OCI-LY7 (cell line): Measurements from ENCODE around the gene IL1A.

ENCODE experiments used
- EZH2phosphoT487 ChIP-seq: fragments of 200-600 bp; sonication (generic); IDR thresholded peaks from 2 replicates; pipeline ENCODE4 v1.6.1; 2018; ENCODE audit warnings: low read depth, borderline replicate concordance, mild to moderate bottlenecking, mixed run types, antibody characterized with exemption, low read length, moderate library complexity, mixed read lengths
- TF ChIP-seq, protein P1 (sequence below): fragments of 200-600 bp; sonication (generic); conservative IDR thresholded peaks from 2 replicates; pipeline ENCODE4 v1.5.1; 2014; ENCODE audit warnings: mild to moderate bottlenecking, antibody characterized with exemption, low read length, moderate library complexity, mixed read lengths

- TF ChIP-seq, protein P1, sequence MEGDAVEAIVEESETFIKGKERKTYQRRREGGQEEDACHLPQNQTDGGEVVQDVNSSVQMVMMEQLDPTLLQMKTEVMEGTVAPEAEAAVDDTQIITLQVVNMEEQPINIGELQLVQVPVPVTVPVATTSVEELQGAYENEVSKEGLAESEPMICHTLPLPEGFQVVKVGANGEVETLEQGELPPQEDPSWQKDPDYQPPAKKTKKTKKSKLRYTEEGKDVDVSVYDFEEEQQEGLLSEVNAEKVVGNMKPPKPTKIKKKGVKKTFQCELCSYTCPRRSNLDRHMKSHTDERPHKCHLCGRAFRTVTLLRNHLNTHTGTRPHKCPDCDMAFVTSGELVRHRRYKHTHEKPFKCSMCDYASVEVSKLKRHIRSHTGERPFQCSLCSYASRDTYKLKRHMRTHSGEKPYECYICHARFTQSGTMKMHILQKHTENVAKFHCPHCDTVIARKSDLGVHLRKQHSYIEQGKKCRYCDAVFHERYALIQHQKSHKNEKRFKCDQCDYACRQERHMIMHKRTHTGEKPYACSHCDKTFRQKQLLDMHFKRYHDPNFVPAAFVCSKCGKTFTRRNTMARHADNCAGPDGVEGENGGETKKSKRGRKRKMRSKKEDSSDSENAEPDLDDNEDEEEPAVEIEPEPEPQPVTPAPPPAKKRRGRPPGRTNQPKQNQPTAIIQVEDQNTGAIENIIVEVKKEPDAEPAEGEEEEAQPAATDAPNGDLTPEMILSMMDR, result no peak
- no peak for TF ChIP-seq EZH2phosphoT487
Measured at GRCh38 chr2:112725545-112726457, 58.5 kb downstream of the IL1A start.
